ENCODE data around the gene B3GNT7.
"Not testable (repeated sequence)": the region's sequence is repeated elsewhere in the genome, so short reads cannot be mapped to it uniquely, and the experiment has no call there.

The B3GNT7 gene

GRCh38 chr2:231364961-231365810, 30.3 kb upstream of the B3GNT7 start:
- in situ Hi-C loops (cut with MboI; ENCODE audit: low sequenced_read_pairs): no loop called here

- in situ Hi-C loops (cut with MboI; ENCODE audit: low sequenced_read_pairs): no loop called here
These were observed 28.3 kb upstream of the B3GNT7 start for GRCh38 chr2:231367178-231367577.

DNA sequence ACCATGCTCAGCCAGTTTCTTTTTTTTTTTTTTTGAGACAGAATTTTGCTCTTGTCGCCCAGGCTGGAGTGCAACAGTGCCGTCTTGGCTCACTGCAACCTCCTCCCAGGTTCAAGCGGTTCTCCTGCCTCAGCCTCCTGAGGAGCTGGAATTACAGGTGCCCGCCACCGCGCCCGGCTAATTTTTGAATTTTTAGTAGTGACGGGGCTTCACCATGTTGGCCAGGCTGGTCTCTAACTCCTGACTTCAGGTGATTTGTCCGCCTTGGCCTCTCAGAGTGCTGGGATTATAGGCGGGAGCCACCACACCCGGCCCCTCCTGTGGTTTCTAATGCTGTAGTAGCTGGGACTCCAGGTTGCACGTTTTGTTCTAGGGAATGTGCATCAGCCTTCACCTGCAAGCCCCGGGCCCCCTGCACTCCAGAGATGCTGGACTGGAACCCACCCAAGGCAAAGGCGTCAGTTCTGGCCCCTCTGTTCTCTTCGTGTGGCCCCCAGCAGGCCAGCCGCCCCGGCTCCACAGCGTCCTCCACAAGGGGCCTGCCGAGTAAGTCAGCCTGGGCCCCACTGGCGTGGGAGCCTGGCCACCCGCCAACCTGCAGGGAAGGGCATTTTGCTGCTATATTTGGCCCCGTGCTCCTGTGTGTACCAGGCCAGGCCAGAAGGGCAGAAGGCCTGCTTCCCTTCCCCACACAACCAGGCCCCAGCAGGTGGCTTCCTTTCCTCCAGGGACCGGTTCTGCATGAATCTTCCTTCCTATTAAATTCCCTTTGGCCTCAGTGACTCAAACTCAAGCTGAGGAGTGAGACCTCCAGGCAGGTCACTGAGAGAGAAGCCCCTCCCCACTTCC, 25.7 kb upstream of the B3GNT7 start:
- in situ Hi-C loops (cut with MboI; ENCODE audit: low sequenced_read_pairs): no loop called here

- in situ Hi-C loops (cut with MboI; ENCODE audit: low sequenced_read_pairs): no loop called here
These were observed 25.1 kb upstream of the B3GNT7 start for GRCh38 chr2:231370429-231370748.

DNA sequence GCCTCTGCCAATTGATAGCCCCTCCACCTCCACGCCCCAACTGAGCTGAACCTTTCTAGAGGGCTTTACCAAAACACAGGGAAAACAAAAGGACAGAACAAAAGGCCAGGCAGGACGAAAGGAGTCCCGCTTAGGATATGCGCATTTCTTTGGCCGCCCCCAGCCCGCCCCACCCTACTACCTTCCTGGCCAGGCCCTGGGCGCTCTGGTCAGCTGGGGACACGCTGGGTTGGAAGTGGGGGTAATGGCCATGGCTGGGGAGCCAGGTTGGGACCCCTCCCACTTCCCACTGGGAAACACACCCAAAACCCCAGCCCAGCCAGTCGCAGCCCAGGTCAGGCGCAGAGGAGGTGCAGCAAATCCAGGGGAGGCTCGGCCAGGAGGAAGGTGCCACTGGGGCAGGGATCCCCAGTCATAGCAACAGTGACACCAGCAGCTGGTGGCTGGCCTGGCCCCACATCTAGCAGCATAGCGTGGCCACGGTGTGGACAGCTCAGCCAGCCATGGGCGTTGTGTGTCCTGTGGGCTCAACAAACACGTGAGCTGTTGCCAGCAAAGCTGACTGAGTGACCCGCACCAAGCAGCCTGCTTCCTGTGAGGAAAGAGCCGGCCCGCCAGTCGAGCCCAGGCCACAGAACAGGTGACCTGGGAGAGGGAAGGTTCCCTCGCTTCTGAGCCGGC, 24.6 kb upstream of the B3GNT7 start:
- in situ Hi-C loops (cut with MboI; ENCODE audit: low sequenced_read_pairs): no loop called here

DNA sequence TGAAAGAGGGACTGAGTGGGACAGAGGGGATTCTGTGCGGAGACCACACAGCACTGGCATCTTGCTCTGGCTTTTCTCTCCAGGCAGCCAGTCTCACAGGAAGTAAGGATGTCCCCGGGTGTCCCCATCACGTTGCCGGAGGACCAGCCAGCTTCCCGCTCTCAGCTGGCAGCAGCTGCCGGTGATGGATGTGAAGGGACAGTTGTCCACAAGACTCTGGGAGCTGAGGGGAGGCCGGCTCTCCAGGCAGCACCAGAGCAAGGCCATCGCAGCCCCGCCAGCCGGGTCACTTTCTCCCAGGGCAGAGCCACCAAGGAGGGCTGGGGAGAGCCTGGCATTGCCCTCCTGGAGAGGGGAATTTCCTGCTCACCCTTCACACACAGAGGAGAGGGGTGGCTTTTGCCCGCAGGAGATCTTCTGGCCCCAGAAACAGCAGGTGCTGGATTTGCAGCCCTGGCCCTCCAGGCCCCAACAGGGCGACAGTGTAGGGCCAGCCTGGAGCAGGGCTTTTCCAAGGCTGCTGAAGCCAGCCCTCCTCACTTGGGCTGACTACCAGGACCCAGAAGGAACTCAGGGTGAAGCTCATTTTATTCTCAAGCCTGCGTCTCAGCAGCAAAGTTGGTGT, 24.0 kb upstream of the B3GNT7 start:
- in situ Hi-C loops (cut with MboI; ENCODE audit: low sequenced_read_pairs): no loop called here

- in situ Hi-C loops (cut with MboI; ENCODE audit: low sequenced_read_pairs): no loop called here
These were observed 23.2 kb upstream of the B3GNT7 start for GRCh38 chr2:231372326-231372725.

GRCh38 chr2:231373184-231373583, 22.3 kb upstream of the B3GNT7 start:
- in situ Hi-C loops (cut with MboI; ENCODE audit: low sequenced_read_pairs): no loop called here

DNA sequence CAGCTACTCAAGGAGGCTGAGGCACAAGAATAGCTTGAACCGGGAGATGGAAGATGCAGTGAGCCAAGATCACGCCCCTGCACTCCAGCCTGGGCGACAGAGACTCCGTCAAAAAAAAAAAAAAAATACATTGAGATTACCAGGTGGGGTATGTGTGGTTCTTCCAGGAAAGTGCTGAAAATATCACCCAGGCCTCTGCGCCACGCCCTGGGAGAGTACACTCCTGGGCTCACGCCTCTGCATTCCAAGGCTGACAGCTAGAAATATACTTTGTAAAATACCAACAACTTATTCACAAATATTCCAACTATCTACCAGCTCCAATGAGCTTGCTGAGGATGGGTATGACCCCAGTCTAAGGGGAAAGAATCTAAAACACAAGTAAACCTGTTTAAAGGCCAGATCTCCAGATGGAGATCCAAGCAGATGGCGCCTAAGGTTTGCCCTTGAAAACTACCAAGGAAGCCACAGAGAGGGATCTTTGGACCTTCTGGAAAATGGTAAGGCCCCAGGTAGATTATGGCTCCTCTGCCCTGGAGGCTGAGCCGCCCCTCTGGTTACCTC, 21.6 kb upstream of the B3GNT7 start:
- in situ Hi-C loops (cut with MboI; ENCODE audit: low sequenced_read_pairs): no loop called here

DNA sequence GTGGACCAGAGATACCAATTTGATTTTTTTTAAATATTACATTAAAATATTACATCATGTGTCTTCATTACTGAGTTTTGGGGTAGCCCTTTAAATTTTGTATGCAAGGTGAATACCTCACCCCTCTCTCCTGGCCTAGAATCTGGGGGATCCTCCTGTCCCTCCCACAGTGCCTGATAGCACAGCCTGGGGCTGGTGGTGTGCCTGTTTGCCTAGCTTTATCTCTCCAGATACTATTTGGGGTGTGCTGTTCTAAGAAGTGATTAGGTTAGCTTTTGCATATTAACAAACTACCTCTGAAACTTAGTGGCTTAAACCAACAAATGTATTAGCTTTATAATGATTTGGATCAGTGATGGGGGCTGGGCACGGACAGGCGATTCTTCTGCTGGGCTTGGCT, 20.7 kb upstream of the B3GNT7 start:
- in situ Hi-C loops (cut with MboI; ENCODE audit: low sequenced_read_pairs): no loop called here

- in situ Hi-C loops (cut with MboI; ENCODE audit: low sequenced_read_pairs): not testable (repeated sequence)
These were observed 19.4 kb upstream of the B3GNT7 start for GRCh38 chr2:231375994-231376615.

GRCh38 chr2:231376857-231377256, 18.7 kb upstream of the B3GNT7 start:
- in situ Hi-C loops (cut with MboI; ENCODE audit: low sequenced_read_pairs): no loop called here

DNA sequence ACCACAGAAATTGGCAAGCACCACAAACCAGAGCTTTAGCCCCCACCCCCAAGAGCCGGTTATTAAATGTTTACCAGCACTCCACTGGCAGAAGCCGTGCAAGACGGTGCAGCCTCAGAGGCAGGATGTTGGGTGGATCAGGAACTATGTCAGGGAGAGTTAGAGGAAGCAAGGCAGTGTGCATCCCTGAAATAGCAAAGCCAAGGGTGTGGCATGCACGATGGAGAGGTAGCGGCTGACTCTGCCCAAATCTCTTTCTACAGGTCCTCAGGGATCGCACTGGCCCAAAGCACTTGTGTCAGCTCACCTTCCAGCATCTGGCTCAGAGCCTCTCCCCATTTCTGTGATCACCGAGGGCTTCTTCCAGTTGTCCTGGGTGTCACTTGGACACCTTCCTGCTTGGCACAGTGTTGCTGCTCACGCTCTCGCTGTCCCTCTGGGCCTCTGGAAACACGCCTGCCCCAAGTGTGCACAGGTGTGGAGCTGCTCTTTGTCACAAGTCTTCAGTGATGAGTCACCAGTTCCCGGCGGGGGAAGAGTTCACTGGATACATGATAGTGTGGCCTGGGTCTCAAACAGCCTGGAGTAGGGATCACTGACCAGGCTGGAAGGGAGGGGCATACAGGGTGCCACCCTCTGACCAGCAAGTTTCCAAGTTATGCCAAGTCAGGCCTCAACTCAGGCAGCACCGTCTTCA, 17.3 kb upstream of the B3GNT7 start:
- in situ Hi-C loops (cut with MboI; ENCODE audit: low sequenced_read_pairs): no loop called here

DNA sequence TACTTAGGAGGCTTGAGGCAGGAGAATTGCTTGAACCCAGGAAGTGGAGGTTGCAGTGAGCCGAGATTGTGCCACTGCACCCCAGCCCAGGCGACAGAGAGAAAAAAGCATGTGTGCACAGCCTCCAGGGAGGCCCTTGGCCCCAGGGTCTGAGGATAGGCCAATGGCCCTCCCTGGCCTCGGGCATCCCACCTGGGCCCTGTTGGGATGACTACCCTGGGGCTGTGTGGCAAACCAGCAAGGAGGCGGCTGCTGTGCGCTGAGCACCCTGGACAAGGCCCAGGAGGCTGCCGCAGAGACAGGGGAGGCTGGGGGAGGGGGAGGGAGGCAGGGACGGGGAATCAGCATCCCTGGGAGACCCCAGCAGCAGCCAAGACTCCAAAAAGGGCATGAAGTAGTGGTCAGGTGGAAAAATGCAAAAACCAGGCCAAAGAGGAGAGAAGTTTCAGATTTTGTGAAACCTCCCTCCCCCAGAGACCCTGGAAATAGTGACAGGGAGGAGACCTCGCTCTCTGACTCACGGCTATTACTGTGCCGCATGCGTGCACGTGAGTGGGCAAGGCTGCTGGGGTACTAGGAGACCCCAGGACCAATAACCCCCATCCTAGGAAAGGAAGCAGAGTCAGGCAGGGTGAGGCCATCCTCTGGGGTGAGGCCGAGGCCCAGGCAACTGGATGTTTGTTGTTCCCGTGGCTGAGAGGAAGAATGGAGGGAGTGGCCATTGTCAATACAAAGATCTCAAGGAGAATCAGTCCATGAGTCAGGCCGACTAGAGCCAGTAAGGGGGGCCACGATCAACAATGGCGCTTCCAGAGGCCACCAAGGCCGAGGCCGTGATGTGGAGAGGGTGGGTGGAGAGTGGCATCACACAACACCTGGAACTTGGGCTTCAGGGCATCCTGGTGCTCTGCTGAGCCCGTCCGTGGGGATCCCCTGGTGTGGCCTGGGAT, 16.0 kb upstream of the B3GNT7 start:
- in situ Hi-C loops (cut with MboI; ENCODE audit: low sequenced_read_pairs): no loop called here

GRCh38 chr2:231380307-231380706, 15.2 kb upstream of the B3GNT7 start:
- in situ Hi-C loops (cut with MboI; ENCODE audit: low sequenced_read_pairs): no loop called here

DNA sequence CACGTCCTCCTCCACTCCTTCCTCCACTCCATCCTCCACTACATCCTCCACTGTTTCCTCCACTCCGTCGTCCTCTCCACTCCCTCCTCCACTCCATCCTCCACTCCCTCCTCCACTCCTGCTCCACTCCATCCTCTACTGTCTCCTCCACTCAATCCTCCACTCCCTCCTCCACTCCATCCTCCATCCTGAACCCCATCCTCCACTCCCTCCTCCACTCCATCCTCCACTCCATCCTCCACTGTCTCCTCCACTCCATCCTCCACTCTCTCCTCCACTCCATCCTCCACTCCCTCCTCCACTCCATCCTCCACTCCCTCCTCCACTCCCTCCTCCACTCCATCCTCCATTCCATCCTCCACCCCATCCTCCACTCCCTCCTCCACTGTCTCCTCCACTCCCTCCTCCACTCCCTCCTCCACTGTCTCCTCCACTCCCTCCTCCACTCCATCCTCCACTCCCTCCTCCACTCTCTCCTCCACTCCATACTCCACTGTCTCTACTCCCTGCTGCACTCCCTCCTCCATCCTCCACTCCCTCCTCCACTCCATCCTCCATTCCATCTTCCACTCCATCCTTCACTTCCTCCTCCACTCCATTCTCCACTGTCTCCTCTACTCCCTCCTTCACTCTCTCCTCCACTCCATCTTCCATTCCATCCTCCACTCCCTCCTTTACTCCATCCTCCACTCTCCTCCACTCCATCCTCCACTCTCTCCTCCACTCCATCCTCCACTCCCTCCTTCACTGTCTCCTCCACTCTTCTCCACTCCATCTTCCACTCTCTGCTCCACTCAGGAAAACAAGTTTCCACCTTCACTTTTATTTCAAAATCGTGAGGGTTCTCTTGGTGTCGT, 14.3 kb upstream of the B3GNT7 start:
- in situ Hi-C loops (cut with MboI; ENCODE audit: low sequenced_read_pairs): no loop called here

GRCh38 chr2:231382116-231382515, 13.4 kb upstream of the B3GNT7 start:
- in situ Hi-C loops (cut with MboI; ENCODE audit: low sequenced_read_pairs): no loop called here
